Fibroblast of pulmonary artery (primary cell): ENCODE measurements around the gene WDR83.

Experiments
- DNase-seq: peaks from one replicate; pipeline ENCODE4 v3.0.0-alpha.2; 2010; ENCODE audit warnings: low read depth
- H3K4me3 ChIP-seq: replicated peaks from 2 replicates; pipeline ENCODE4 v1.5.1; 2011; ENCODE audit warnings: low read depth, mild to moderate bottlenecking, control low read depth, low read length, moderate library complexity
- CTCF ChIP-seq: IDR thresholded peaks from 2 replicates; pipeline ENCODE4 v1.5.1; 2011; ENCODE audit warnings: mild to moderate bottlenecking, control low read depth, low read length, inconsistent platforms; ENCODE audit errors: missing control alignments

Gene WDR83

GRCh38 chr19:12646551-12646950, 20.1 kb upstream of the WDR83 start:
- TF ChIP-seq CTCF, result no peak
- DNase-seq, result no peak
- H3K4me3 ChIP-seq, result no peak overlapping the region

DNA sequence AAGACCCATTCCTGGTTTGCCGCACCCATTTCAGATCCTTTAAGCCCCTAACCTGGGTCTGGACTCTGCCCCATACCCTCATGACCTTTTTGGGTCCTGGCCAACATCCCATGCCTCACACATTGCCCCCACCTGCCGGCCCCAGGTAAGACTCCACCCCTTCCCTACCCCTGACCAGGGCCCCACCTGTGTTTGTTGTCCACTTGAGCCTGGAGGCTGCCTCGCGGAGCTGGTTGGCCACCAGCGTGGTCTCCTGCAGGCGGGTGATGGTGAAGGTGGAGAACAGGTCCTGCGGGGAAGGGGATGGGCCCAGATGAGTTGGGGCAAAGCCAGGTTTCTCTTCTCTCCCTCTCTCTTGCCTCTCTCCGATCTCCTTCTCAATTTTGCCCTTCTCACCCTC, 19.6 kb upstream of the WDR83 start:
- TF ChIP-seq CTCF, result no peak
- no peak overlapping the region for H3K4me3 ChIP-seq
- DNase-seq, result no peak

DNA sequence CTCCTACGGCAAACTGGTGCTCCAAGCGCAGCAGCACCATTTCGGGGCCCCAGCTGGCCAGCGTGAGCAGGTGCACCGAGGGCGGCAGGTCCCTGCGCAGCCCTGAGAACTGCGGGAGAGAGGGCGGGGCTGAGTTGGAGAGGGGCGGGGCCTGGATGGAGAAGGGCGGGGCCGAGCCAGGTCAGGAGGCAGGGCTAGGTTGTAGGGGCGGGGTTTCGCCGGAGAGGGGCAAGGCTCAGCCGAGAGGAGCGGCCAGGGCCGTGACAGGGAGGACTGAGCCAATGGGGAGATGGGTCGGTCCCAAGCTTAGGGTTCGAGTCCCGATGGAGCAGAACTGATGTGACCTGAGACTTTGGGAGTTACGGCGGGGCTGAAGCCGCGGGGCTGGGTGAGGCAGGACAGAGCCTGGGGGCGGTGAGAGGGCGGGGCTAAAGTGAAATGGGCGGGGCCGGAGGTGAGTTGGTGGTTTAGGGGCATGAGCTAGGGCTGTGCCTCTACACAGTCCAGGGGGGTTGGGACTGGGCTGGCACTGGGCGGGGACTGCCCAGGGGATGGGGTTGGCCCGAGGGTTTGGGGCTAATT, 19.0 kb upstream of the WDR83 start:
- DNase-seq, result peak; percentile 46
- no peak for TF ChIP-seq CTCF
- H3K4me3 ChIP-seq, result peak overlapping the region; percentile 9

GRCh38 chr19:12648088-12648487, 18.5 kb upstream of the WDR83 start:
- no peak for DNase-seq
- peak overlapping the region; percentile 9 for H3K4me3 ChIP-seq
- TF ChIP-seq CTCF, result peak; percentile 22

DNA sequence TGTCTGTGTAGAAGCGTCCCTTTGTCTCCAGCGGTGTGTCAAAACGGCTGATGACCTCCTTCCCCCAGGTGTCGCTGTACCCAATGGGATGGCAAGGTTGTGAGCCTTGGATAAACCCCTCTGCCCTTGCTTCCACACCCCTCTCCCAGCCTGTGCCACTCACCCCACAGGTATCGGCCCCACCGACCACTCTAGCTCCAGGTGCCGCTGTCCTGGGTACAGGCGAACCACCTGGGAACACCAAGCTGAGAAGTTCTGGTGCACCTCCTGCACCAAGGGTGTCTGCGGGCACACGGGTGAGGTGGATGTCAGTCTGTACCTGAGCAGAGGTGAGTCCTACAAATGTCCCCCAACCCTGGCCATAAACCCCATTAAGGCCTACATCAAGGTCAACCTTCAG, 16.7 kb upstream of the WDR83 start:
- H3K4me3 ChIP-seq, result no peak overlapping the region
- no peak for DNase-seq
- TF ChIP-seq CTCF, result no peak

DNA sequence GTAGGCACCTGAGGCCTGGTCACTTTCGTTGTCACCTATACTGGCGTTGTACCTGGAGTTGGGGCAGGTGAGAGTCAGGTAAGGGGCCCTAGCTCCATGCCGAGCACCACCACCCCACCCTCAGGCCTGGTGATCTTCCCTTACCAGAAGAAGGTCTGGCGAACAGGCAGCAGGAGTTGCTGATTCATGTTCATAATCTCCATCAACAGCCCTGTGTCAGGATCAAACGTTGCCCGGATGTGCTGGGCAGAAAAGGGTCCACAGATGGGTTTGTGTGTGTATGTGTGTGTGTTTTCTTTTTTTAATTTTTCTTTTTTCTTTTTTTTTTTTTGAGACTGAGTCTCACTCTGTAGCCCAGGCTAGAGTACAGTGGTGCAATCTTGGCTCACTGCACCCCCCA, 14.4 kb upstream of the WDR83 start:
- no peak for DNase-seq
- no peak overlapping the region for H3K4me3 ChIP-seq
- TF ChIP-seq CTCF, result no peak

GRCh38 chr19:12655546-12655945, 11.1 kb upstream of the WDR83 start:
- no peak for DNase-seq
- H3K4me3 ChIP-seq, result no peak overlapping the region
- no peak for TF ChIP-seq CTCF
